ENCODE measurements around the gene CREBBP.
A peak's percentile ranks its signal among the peaks of the same experiment; 100 is the strongest.
"Not testable (repeated sequence)": the region's sequence is repeated elsewhere in the genome, so short reads cannot be mapped to it uniquely, and the experiment has no call there.

The CREBBP gene

DNA sequence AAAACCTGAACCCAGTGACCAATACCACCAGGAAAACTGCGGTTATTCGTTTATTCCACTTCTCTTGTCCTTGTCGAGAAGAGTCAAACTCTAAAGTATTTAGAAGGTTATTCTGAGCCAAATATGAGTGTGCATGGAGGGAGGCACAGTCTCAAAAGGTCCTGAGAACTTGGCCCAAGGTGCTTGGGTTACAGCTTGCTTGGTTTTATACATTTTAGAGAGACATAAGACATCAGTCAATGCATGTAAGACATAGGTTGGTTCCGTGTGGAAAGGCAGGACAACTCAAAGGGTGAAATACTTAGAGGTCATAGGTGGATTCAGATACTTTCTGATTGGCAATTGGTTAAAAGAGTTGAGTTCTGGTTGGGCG is 162.5 kb downstream of the CREBBP start:
- H3K9me3 ChIP-seq (ENCODE audit: control insufficient read depth in 1 of 2, low read length in 2 of 2): no peaks in the 10 kb centered on the region
- H3K27ac ChIP-seq (ENCODE audit: low read depth, low read length): peak overlapping the region; percentile 71

GRCh38 chr16:3717235-3718018 is 163.1 kb downstream of the CREBBP start, which contains the start of gene TRAP1:
TRAP1 (minus strand) TSS chr16:3717524; CDS start chr16:3717508, 16 bp downstream.
- H3K27me3 ChIP-seq (ENCODE audit: control insufficient read depth in 1 of 2, insufficient read depth in 2 of 2, low read length in 2 of 2): no peaks in the 10 kb centered on the region
- peak within 1 kb of the TSS; percentile 75 to 95 for H3K4me3 ChIP-seq (ENCODE audit: low read depth in 1 of 2, low read length in 2 of 2)
- H3K9me3 ChIP-seq (ENCODE audit: control insufficient read depth in 1 of 2, low read length in 2 of 2): no peaks in the 10 kb centered on the region
- H3K9ac ChIP-seq (ENCODE audit: low read depth in 1 of 2, low read length in 2 of 2): peak within 1 kb of the TSS; percentile 84 to 85
- H3K4me1 ChIP-seq (ENCODE audit: control insufficient read depth in 1 of 2, insufficient read depth in 2 of 2, low read length in 2 of 2): peaks cover 5 to 11% of the 10 kb centered on the region in 2 donors
- H3K27ac ChIP-seq (ENCODE audit: low read depth, low read length): peak within 1 kb of the TSS; percentile 71
- H3K36me3 ChIP-seq (ENCODE audit: control insufficient read depth in 1 of 2, insufficient read depth in 2 of 2, low read length in 2 of 2): peaks cover 0 to 14% of the 10 kb centered on the region in 2 donors

More for the DNA sequence above, 162.5 kb downstream of the CREBBP start:
- Histone ChIP-seq H3K9ac (ENCODE audit: low read depth in 1 of 2, low read length in 2 of 2) (peak overlapping the region; percentile 84 to 85), H3K4me1 (ENCODE audit: control insufficient read depth in 1 of 2, insufficient read depth in 2 of 2, low read length in 2 of 2) (peaks cover 5 to 11% of the 10 kb centered on the region in 2 donors), H3K4me3 (ENCODE audit: low read depth in 1 of 2, low read length in 2 of 2) (peak overlapping the region; percentile 75 to 95), H3K36me3 (ENCODE audit: control insufficient read depth in 1 of 2, insufficient read depth in 2 of 2, low read length in 2 of 2) (peaks cover 0 to 12% of the 10 kb centered on the region in 2 donors), H3K27me3 (ENCODE audit: control insufficient read depth in 1 of 2, insufficient read depth in 2 of 2, low read length in 2 of 2) (no peaks in the 10 kb centered on the region)

DNA sequence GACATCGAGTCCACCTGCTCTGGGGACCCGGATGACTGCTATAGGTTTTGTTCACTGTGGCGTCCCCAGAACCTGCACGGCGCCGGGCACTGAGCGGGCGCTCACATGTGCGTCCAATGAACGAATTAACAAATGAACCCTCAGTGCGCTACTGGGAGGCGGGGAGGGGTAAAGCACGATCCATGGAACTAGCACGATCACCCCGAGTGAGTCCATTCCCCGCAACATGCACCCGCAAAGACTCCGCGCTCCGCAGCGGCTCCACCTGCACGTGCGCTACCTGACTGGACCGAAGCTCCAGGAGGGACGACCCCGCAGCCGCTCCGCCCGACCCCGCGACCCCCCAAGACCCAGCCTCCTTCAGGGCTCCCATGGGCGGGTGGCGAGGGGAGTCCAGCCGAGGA is 163.7 kb downstream of the CREBBP start:
- H3K9me3 ChIP-seq (ENCODE audit: control insufficient read depth in 1 of 2, low read length in 2 of 2): no peaks in the 10 kb centered on the region
- peak overlapping the region; percentile 75 to 95 for H3K4me3 ChIP-seq (ENCODE audit: low read depth in 1 of 2, low read length in 2 of 2)
- peaks cover 0 to 14% of the 10 kb centered on the region in 2 donors for H3K36me3 ChIP-seq (ENCODE audit: control insufficient read depth in 1 of 2, insufficient read depth in 2 of 2, low read length in 2 of 2)
- H3K4me1 ChIP-seq (ENCODE audit: control insufficient read depth in 1 of 2, insufficient read depth in 2 of 2, low read length in 2 of 2): peaks cover 5 to 11% of the 10 kb centered on the region in 2 donors
- no peak overlapping the region for H3K27ac ChIP-seq (ENCODE audit: low read depth, low read length)
- peak overlapping the region; percentile 51 to 53 for H3K9ac ChIP-seq (ENCODE audit: low read depth in 1 of 2, low read length in 2 of 2)
- no peaks in the 10 kb centered on the region for H3K27me3 ChIP-seq (ENCODE audit: control insufficient read depth in 1 of 2, insufficient read depth in 2 of 2, low read length in 2 of 2)

DNA sequence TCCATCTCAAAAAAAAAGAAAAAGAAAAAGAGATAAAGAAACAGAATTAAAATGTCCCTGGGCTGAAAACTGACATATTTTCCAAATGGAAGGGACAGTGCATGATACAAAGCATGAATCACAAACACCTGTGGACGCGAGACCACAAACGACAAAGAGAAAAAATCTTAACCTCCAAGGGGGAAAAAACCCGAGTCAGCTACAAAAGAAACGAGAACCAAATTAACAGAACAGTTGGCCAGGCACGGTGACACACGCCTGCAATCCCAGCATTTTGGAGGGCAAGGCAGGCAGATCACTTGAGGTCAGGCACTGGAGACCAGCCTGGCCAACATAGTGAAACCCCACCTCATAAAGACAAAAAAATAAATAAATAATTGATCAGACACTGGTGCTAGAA is 165.1 kb downstream of the CREBBP start:
- Histone ChIP-seq H3K27me3 (ENCODE audit: control insufficient read depth in 1 of 2, insufficient read depth in 2 of 2, low read length in 2 of 2) (no peaks in the 10 kb centered on the region), H3K4me1 (ENCODE audit: control insufficient read depth in 1 of 2, insufficient read depth in 2 of 2, low read length in 2 of 2) (peaks cover 5 to 11% of the 10 kb centered on the region in 2 donors), H3K27ac (ENCODE audit: low read depth, low read length) (no peak overlapping the region), H3K9ac (ENCODE audit: low read depth in 1 of 2, low read length in 2 of 2) (no peak overlapping the region), H3K4me3 (ENCODE audit: low read depth in 1 of 2, low read length in 2 of 2) (no peak overlapping the region), H3K36me3 (ENCODE audit: control insufficient read depth in 1 of 2, insufficient read depth in 2 of 2, low read length in 2 of 2) (peaks cover 0 to 14% of the 10 kb centered on the region in 2 donors), H3K9me3 (ENCODE audit: control insufficient read depth in 1 of 2, low read length in 2 of 2) (no peaks in the 10 kb centered on the region)

DNA sequence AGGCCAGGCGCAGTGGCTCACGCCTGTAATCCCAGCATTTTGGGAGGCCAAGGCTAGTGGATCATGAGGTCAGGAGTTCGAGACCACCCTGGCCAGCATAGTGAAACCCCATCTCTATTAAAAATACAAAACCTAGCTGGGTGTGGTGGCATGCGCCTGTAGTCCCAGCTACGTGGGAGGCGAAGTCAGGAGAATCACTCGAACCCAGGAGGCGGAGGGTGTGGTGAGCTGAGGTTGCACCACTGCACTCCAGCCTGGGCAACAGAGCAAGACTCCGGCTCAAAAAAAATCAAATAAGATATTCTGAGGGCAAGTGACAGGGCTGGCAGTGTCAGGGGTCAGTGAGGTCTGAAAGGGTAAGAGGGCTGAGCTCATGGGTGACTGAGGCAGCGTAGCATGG is 166.1 kb downstream of the CREBBP start:
- H3K9me3 ChIP-seq (ENCODE audit: control insufficient read depth in 1 of 2, low read length in 2 of 2); H3K9ac ChIP-seq (ENCODE audit: low read depth in 1 of 2, low read length in 2 of 2); H3K27ac ChIP-seq (ENCODE audit: low read depth, low read length); H3K4me3 ChIP-seq (ENCODE audit: low read depth in 1 of 2, low read length in 2 of 2); H3K27me3 ChIP-seq (ENCODE audit: control insufficient read depth in 1 of 2, insufficient read depth in 2 of 2, low read length in 2 of 2): not testable (repeated sequence)
- Histone ChIP-seq H3K4me1 (ENCODE audit: control insufficient read depth in 1 of 2, insufficient read depth in 2 of 2, low read length in 2 of 2) (peaks cover 5 to 11% of the 10 kb centered on the region in 2 donors), H3K36me3 (ENCODE audit: control insufficient read depth in 1 of 2, insufficient read depth in 2 of 2, low read length in 2 of 2) (peaks cover 0 to 14% of the 10 kb centered on the region in 2 donors)

DNA sequence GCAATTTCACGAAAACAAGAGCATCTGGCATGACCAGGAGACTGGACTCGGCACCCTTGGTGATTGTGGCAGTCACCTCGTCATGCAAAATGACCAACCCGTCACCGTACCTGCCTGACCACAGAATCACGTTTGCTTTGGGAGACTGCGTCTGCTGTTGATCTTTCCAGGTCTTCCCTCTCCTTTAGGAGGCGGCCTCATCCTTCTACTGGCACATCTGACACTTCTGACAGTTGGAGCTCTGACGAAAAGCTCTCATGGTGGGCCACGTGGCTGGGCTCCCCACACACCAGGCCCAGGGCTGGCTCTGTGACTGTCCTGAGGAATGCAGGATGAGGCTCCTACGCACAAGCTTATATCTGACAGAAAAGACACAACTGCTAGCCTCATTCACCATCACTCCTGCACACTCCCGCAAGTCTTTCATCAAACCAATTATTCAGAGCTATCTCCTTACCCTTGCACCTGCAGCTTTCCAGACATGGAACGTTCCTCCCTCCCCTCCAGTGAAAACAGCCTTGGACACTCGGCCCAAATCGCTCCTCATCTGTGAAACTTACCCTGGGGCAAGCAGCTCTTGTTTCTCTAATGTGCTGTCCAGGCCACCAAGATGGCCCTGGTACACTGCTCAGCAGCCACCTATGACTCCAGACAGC is 166.8 kb downstream of the CREBBP start:
- Histone ChIP-seq H3K27me3 (ENCODE audit: control insufficient read depth in 1 of 2, insufficient read depth in 2 of 2, low read length in 2 of 2) (no peaks in the 10 kb centered on the region), H3K4me1 (ENCODE audit: control insufficient read depth in 1 of 2, insufficient read depth in 2 of 2, low read length in 2 of 2) (peaks cover 5 to 11% of the 10 kb centered on the region in 2 donors), H3K9ac (ENCODE audit: low read depth in 1 of 2, low read length in 2 of 2) (no peak overlapping the region), H3K36me3 (ENCODE audit: control insufficient read depth in 1 of 2, insufficient read depth in 2 of 2, low read length in 2 of 2) (peaks cover 0 to 14% of the 10 kb centered on the region in 2 donors), H3K4me3 (ENCODE audit: low read depth in 1 of 2, low read length in 2 of 2) (no peak overlapping the region), H3K27ac (ENCODE audit: low read depth, low read length) (no peak overlapping the region), H3K9me3 (ENCODE audit: control insufficient read depth in 1 of 2, low read length in 2 of 2) (no peaks in the 10 kb centered on the region)

- peaks cover 0 to 16% of the 10 kb centered on the region in 2 donors for H3K36me3 ChIP-seq (ENCODE audit: control insufficient read depth in 1 of 2, insufficient read depth in 2 of 2, low read length in 2 of 2)
- no peak overlapping the region for H3K4me3 ChIP-seq (ENCODE audit: low read depth in 1 of 2, low read length in 2 of 2)
- no peak overlapping the region for H3K9ac ChIP-seq (ENCODE audit: low read depth in 1 of 2, low read length in 2 of 2)
- H3K27me3 ChIP-seq (ENCODE audit: control insufficient read depth in 1 of 2, insufficient read depth in 2 of 2, low read length in 2 of 2): no peaks in the 10 kb centered on the region
- H3K9me3 ChIP-seq (ENCODE audit: control insufficient read depth in 1 of 2, low read length in 2 of 2): no peaks in the 10 kb centered on the region
- peaks cover 2 to 9% of the 10 kb centered on the region in 2 donors for H3K4me1 ChIP-seq (ENCODE audit: control insufficient read depth in 1 of 2, insufficient read depth in 2 of 2, low read length in 2 of 2)
- H3K27ac ChIP-seq (ENCODE audit: low read depth, low read length): no peak overlapping the region
Observed at GRCh38 chr16:3712861-3713372, 167.6 kb downstream of the CREBBP start.

DNA sequence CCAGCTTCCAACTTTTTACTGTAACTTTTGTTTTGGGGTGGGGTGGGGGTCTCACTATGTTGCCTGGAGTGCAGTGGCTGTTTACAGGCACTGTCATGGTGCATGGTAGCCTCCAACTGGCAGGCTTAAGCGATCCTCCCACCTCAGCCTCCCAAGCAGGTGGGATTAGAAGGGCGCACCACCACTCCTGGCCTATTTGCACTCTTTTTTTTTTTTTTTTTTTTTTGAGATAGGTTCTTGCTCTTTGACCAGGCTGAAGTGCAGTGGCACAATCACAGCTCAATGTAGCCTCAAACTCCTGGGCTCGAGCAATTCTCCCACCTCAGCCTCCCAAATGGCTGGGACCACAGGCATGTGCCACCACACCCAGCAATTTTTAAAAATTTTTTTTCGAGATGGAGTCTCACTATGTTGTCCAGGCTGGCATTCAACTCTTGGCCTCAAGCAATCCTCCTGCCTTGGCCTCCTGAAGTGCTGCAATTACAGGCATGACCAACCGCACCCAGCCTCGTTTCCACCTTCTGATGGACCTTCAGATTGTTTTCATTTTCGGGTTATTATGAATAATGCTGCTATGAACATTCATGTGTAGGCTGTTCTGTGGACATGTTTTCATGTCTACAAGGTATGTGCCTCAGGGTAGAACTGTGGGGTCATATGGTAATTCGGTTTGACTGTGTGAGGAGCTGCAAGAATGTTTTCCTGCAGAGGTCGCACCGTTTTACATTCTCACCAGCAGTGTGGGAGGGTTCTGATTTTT is 174.1 kb downstream of the CREBBP start:
- no peaks in the 10 kb centered on the region for H3K4me1 ChIP-seq (ENCODE audit: control insufficient read depth in 1 of 2, insufficient read depth in 2 of 2, low read length in 2 of 2)
- H3K4me3 ChIP-seq (ENCODE audit: low read depth in 1 of 2, low read length in 2 of 2): no peak overlapping the region
- H3K9ac ChIP-seq (ENCODE audit: low read depth in 1 of 2, low read length in 2 of 2): no peak overlapping the region
- H3K27ac ChIP-seq (ENCODE audit: low read depth, low read length): no peak overlapping the region
- peaks cover 0 to 9% of the 10 kb centered on the region in 2 donors for H3K36me3 ChIP-seq (ENCODE audit: control insufficient read depth in 1 of 2, insufficient read depth in 2 of 2, low read length in 2 of 2)
- no peaks in the 10 kb centered on the region for H3K9me3 ChIP-seq (ENCODE audit: control insufficient read depth in 1 of 2, low read length in 2 of 2)
- no peaks in the 10 kb centered on the region for H3K27me3 ChIP-seq (ENCODE audit: control insufficient read depth in 1 of 2, insufficient read depth in 2 of 2, low read length in 2 of 2)

DNA sequence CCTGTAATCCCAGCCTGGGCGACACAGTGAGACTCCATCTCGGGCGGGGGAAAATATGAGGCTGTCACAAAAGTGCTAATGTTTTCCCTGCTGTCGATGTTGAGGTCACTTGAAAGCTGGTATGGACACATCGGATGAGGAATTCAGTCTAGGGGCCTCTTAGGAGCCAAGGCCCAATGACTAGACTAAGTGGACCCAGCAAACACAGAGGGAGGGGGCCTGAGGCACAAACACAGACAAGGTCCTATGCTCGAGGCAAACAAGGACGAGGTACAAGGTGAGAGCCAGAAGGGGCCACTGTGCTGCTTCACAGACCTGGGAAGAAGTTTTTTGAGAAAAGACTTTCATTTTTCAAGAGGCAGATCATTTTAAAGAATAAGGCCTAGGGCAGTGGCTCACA is 178.4 kb downstream of the CREBBP start:
- H3K4me3 ChIP-seq (ENCODE audit: low read depth in 1 of 2, low read length in 2 of 2): no peak overlapping the region
- H3K9ac ChIP-seq (ENCODE audit: low read depth in 1 of 2, low read length in 2 of 2): no peak overlapping the region
- no peaks in the 10 kb centered on the region for H3K9me3 ChIP-seq (ENCODE audit: control insufficient read depth in 1 of 2, low read length in 2 of 2)
- H3K36me3 ChIP-seq (ENCODE audit: control insufficient read depth in 1 of 2, insufficient read depth in 2 of 2, low read length in 2 of 2): peaks cover 0 to 5% of the 10 kb centered on the region in 2 donors
- no peaks in the 10 kb centered on the region for H3K4me1 ChIP-seq (ENCODE audit: control insufficient read depth in 1 of 2, insufficient read depth in 2 of 2, low read length in 2 of 2)
- H3K27ac ChIP-seq (ENCODE audit: low read depth, low read length): no peak overlapping the region
- H3K27me3 ChIP-seq (ENCODE audit: control insufficient read depth in 1 of 2, insufficient read depth in 2 of 2, low read length in 2 of 2): no peaks in the 10 kb centered on the region
